GM21447 (cell line): Measurements from ENCODE around the gene FHAD1.
"Not testable (repeated sequence)": the region's sequence is repeated elsewhere in the genome, so short reads cannot be mapped to it uniquely, and the experiment has no call there.

Experiments used
- ATAC-seq: cut with Tn5 transposase; IDR thresholded peaks from one replicate; pipeline ENCODE4 v1.9.1; 2021; ENCODE audit not compliant: unreplicated experiment

Gene FHAD1

DNA sequence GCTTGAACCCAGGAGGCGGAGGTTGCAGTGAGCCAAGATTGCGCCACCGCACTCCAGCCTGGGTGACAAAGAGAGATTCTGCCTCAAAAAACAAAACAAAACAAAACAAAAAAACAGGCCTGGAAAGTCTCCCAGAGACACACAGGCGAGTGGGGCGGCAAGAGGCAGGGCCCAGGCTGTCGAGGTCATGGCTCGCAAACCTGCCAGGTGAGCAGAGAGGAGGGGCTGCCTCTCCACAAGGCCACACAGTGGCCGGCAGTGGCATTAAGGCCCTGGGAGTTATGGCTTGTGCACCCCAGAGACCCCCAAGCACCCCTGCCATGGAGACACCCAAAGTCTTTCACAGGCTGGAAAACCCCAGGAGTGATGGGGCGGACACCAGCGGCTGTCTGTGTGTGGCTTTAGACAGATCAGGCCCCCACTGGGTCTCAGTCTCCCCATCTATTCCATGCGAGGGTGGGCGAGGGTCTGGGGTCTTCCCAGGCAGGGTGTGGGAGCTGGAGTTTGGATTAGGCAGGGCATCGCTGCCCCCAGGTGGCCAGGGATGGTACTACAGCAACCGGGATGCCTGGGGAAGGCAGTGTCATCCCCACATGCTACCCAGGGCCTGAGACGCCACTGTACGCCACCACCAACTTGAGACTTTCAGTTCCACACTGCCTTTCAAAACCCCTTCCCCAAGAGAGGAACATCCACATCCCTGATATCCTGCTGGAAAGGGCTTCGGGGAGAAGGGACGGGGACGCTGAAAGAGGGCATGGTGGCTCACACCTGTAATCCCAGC, 184.0 kb downstream of the FHAD1 start:
- ATAC-seq, result no peak

DNA sequence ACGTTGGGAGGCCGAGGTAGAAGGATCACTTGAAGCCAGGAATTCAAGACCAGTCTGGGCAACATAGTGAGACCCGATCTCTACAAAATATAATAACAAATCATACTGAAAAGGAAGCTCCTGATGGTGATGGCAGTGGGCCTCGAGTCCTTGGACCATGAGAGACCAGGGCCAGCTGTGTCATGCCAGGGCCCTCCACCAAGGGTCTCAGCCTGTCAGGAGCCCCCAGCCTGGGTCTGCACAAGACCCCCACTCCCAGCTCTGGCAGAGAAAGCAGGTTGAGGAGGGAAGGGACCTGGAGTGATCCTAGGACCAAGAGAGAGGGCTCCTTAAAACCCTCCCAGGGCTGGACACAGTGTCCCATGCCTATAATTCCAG, 184.5 kb downstream of the FHAD1 start:
- no peak for ATAC-seq

DNA sequence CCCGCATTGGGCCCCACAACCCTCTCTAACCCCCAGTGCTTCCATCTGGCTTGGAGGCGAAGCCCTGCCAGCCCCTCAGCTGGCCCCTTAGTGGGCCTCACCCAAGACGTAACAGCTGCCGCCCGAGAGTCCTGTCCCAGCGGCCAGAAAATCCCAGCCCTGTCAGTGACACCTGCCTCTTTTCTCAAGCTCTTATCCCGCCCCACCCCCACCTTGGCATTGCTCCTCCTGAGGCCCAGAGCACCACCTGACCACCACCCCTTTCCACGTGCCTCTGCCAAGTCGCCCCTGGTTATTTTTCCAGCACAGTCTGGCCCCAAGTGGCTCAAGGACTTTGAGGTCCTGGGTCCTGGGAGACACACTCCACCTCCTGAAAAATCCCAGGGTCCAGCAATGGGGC, 185.3 kb downstream of the FHAD1 start:
- ATAC-seq, result no peak

DNA sequence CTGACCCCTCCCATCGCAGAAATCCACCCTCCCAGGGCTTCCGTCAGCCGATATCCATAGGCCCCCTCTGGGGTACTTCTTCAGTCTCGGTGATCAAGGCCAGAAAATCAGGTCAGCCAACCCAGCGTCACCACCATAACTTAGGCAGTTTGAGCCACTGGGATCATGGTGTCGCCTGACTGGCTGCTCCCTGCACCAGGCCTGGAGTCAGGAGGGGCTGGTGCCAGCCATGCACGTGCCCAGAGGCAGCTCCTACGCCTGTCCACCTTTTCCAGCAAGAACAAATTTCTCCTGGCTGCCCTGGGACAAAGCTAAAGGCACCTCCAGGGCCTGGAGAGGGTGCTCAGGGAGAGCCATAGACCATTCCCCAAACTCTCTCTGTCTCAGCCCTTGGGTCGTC, 186.4 kb downstream of the FHAD1 start:
- no peak for ATAC-seq

DNA sequence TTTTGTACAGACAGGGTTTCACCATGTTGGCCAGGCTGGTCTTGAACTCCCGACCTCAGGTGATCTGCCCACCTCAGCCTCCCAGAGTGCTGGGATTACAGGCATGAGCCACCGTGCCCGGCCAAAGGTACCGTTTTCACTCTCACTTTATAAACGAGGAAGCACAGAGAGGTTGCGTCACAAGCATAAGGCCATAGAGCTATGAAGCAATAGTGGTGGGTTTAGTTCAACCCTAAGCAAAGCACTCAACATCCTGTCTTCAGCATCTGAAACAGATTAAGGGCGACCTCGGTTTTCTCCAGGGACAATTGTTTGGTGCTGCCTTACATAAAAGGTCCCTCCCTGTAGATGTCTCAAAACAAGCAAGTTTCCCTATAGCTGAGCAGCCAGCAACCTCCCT, 187.7 kb downstream of the FHAD1 start:
- not testable (repeated sequence) for ATAC-seq

DNA sequence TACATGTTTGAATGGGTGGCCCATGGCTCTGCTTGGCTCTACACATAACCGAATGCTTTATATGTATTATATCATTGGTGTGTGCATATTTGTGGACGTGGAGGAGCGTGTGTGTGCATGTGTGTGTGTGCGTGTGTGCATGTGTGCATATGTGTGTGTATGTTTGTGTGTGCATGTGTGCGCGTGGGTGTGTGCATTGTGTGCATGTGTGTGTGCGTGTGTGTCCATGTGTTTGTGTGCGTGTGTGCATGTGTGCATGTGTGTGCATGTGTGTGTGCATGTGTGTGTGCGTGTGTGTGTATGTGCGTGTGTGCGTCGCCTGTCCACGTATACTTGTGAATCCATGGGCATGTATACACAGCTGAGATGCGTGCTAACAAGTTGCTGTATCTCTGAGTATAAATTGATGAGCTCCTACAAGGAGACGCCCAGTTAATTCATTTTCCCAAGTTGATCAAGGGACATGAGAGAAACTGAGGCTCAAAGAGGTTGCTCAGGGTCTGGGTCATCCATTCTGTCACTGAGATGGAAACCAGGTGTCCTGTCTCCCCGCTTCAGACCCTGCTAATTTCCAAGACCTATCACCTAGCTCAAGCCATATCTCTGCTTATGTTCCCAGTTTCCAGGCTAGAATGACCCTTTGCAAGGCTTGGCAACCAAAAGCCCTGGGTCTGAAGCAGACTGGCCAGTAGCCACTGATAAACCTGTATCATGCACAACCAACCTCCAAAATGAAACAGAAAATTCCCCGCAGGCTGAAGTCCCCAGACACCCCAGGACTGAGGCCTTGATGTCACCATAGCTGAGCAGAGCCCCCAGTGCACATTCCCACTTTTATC, 188.4 kb downstream of the FHAD1 start:
- no peak for ATAC-seq

DNA sequence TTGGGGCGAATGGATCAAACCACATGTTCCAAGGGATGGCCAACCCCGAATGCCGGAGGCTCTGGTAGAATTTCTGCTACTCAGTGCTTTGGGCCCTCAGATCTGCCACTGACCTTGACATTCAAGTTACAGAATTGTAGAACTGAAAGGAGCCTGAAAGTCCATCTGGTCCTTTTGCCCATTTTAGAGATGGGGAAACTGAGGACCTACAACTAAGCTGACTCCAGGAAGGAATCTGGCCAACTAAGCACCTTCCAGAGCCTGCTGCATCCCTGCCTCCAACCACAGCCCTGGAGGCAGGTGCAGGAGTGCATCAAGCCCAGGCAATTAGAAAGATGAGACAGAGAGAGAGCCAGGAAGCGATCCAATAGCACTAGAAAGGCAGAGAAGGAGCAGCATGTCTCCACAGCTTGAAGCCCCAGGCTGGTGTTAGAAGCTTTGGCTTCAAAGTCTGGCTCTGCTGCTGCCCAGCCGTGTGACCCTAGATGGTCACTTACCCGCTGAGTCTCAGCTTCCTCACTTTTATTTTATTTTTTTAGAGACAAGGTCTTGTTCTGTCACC, 189.9 kb downstream of the FHAD1 start:
- ATAC-seq, result no peak

DNA sequence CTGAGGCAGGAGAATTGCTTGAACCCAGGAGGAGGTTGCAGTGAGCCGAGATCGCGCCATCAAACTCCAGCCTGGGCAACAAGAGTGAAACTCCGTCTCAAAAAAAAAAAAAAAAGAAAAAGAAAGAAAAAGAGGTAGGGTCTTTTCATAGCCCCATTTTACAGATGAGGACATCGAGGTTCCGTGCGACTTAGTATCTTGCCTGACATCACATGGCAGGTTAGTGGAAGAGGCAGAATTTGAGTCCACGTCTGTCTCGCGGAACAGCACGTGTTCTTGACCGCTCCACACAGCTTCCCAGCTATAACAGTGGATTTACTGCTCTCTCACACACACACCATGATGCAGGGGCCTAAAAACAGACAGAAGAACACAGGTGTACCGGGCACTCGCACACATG, 192.3 kb downstream of the FHAD1 start:
- no peak for ATAC-seq

DNA sequence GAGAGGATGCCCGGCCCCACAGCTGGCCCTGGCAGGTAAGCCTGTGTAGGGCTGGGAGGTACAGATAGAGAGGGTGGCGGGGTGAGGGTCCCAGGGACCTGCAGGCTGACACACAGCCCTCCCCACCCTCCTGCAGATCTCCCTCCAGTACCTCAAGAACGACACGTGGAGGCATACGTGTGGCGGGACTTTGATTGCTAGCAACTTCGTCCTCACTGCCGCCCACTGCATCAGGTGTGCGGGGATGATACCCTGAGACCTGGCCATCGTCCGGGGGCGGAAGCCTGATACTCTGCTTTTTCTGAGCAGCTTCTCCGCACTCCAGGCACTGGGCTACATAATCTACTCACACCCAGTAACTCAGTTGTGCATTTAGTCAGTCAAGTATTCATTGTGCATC, 193.3 kb downstream of the FHAD1 start:
- no peak for ATAC-seq

DNA sequence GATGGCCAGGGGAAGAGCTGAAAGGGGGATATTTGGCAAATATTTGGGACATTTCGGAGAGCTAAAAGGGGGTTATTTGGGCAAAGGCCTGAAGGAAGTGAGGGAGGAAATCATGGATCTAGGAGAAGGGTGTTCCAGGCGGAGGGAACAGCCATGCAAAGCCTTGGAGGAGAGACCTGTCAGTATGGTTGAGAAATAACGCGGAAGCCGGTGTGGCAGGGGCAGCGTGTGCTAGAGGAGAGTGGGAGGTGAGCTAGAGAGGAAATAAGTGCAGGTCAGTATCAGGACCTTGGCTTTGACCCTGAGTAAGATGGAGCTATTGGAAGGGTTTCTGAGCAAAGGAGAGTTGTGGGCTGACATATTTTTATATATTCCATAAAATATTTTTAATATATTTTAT, 194.2 kb downstream of the FHAD1 start:
- ATAC-seq, result no peak

DNA sequence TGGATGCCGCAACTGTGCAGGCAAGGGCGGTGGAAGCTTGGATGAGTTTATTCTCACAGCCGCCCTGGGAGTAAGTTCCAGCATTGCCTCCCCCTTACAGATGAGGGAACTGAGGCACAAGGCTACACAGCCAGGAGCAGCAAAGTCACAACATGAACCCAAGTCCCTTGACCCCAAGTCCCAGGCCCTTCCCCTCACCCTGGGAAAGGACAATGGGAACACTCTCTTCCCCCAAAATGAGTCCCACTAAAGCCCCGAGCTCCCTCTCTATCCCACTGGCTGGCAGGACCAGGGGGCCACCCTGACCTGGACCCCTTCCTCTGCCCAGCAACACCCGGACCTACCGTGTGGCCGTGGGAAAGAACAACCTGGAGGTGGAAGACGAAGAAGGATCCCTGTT, 195.1 kb downstream of the FHAD1 start:
- ATAC-seq, result no peak

DNA sequence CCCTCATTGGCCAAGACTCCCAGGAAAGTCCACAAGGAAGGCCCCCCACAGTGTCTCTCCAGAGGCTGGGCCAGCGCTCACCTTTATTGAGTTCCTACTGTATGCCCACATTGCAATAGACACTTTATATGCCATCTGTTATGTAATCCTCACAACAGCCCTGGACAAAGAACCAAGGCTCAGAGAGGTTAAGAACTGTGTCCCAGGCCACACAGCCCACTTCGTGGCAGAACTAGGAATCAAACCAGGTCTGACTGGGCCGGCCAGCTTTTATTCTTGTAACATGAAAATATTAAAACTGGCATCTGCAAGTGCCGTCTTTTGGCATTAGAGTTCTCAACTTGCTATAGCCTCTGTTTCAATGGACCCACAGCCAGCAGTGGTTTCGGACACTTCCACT, 195.7 kb downstream of the FHAD1 start:
- ATAC-seq, result no peak

DNA sequence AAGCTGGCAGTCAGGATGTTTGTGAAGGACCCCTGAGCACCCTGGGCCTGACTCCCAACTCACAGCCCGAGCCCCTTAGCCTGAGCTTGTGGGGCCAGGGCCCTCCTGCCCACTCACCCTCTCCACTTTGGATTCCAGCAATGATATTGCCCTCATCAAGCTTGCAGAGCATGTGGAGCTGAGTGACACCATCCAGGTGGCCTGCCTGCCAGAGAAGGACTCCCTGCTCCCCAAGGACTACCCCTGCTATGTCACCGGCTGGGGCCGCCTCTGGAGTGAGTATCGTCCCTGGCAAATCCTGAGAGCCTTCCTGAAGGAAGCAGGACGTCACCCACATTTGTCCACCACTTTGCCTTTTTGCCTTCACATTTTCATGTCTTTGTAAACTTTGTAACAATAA, 196.3 kb downstream of the FHAD1 start:
- no peak for ATAC-seq

DNA sequence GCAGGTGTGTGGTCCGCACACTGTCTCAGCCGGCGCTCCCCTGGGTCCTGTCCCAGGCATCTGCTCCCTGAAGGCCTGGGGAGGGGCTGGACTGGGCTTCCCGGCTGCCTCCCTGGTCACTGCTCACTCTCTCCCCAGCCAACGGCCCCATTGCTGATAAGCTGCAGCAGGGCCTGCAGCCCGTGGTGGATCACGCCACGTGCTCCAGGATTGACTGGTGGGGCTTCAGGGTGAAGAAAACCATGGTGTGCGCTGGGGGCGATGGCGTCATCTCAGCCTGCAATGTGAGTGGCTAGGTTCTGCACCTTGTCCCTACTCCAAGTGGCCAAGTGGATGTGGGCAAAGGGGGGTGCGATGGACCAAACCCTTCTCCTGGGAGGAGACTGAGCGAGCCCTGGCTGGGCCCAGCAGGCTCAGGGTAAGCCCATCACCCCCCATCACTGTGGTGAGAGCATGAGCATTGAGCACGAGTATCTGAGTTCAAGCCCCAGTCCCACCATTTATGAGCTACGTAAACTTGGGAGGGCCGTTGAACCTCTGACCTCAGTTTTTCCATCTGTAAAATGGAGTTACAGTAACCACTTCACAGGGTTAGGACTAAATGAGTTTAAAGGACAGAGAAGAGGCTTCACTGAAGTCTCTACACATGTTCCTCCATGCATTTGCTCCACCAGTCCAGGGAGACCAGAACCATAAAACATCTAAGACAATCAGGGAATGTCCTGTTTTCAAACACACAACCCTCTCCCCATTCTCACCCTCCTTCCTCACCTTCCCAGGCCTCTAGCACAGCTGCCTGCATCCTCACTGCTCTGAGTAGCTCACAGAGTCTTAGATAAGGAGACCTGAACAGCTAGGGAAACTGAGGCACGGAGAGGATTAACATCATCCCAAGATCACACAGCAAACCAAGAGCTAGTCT, 197.7 kb downstream of the FHAD1 start:
- no peak for ATAC-seq

DNA sequence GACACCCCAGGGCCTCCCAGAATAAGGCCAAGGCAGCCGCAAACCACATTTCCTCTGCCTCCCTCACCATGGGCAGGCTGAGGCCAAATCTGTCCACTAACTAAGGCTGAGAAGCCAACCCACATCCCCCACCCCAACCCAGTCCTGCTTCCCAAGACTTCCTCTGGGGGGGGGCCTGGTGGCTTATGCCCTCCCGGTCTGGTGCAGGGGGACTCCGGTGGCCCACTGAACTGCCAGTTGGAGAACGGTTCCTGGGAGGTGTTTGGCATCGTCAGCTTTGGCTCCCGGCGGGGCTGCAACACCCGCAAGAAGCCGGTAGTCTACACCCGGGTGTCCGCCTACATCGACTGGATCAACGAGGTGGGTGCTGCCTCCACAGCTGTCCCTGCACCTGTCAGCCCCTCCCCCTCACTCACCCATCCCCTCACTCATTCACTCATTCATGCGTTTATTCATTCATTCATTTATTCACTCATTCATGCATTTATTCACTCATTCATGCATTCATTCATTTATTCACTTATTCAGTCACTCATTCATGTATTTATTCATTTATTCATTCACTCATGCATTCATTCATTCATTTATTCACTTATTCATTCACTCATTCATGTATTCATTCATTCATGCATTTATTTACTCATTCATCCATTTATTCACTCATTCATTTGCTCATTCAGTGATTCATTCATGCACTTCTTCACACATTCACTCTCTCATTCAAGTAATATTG, 198.5 kb downstream of the FHAD1 start:
- no peak for ATAC-seq

DNA sequence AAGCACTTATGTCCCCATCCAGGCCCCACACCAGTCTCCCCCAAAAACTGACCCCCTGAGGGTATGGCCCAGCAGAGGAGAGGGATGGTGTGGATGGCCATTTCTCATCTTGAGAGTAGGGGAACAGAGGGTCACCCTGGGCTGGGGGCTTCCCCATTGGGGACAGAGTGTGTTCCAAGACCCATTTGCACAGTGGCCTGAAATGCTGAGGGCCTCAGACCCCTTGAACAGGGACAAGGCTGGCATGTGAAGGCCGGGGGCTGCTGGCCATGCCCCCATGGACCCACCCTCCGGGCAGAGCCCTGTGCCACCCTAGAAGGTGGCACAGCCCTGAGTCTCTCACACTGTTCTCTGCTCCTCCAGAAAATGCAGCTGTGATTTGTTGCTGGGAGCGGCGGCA, 199.2 kb downstream of the FHAD1 start:
- ATAC-seq, result no peak
